SU-DHL-6 (cell line): ENCODE results near the gene RBM19.

Experiments
- CTCF ChIP-seq: fragments of 200-600 bp; sonication (generic); IDR thresholded peaks from one replicate; pipeline ENCODE4 v1.5.1; 2017; ENCODE audit warnings: antibody characterized with exemption, mild to moderate bottlenecking, low read length, moderate library complexity; ENCODE audit not compliant: insufficient read depth, poor library complexity, severe bottlenecking
- EZH2phosphoT487 ChIP-seq: fragments of 200-600 bp; sonication (generic), shearing (Covaris generic); conservative IDR thresholded peaks from 2 replicates; pipeline ENCODE4 v1.6.1; 2018; ENCODE audit warnings: mild to moderate bottlenecking, antibody characterized with exemption, low read length, moderate library complexity, mixed read lengths

- TF ChIP-seq CTCF (no peak), EZH2phosphoT487 (no peak)
Observed at GRCh38 chr12:113779774-113780173, 186.4 kb downstream of the RBM19 start.
